GM18873 (cell line): ENCODE results near the gene NUDT2.

Source experiments
- ATAC-seq: cut with Tn5 transposase; IDR thresholded peaks from one replicate; pipeline ENCODE4 v1.9.1; 2021; ENCODE audit warnings: mild to moderate bottlenecking, moderate library complexity, moderate number of reproducible peaks; ENCODE audit not compliant: unreplicated experiment, low FRiP score

The NUDT2 gene

GRCh38 chr9:34382054-34382453, 52.7 kb downstream of the NUDT2 start:
- ATAC-seq, result no peak

GRCh38 chr9:34382879-34383278, 53.5 kb downstream of the NUDT2 start:
- ATAC-seq, result no peak

DNA sequence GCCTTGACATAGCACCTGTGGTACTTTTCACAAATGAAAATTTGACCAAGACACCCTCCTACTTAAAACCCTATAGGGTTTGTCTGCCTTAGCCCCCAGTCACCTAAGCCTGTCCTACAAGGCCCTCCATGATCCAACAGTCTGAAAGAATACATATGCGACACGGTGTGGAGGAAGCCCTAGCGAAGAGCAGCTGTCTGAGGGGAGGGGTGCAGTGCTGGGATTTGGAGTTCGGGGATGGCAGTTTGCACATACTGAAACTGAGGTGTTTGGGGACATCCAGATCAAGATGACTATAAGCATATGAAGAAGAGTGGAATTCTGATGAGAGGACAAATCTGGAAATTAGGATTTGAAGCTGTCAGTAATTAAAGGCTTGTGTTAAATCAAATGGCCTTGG, 54.5 kb downstream of the NUDT2 start:
- no peak for ATAC-seq

- ATAC-seq, result no peak
Measured at GRCh38 chr9:34384368-34385165, 55.2 kb downstream of the NUDT2 start.

- ATAC-seq, result no peak
Measured at GRCh38 chr9:34385561-34386230, 56.3 kb downstream of the NUDT2 start.

DNA sequence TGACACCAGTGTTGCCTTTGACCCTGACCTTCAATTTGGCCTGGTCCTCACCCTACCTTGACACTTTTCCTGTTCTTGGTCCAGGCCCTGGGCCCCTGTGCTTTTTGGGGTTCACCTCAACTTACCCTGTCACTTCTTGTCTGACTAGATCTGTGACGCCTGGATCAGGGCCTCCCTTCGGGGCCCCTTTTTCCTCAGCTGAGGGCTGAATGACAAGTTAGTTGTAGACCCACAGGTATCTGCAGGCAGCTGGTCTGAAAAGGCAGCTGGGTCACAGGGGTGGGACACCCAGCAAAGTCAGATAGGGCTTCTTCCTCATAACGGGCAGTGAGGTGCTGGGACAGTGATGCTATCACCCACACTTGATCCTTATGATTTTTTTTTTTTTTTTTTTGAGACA, 57.3 kb downstream of the NUDT2 start:
- ATAC-seq, result no peak

DNA sequence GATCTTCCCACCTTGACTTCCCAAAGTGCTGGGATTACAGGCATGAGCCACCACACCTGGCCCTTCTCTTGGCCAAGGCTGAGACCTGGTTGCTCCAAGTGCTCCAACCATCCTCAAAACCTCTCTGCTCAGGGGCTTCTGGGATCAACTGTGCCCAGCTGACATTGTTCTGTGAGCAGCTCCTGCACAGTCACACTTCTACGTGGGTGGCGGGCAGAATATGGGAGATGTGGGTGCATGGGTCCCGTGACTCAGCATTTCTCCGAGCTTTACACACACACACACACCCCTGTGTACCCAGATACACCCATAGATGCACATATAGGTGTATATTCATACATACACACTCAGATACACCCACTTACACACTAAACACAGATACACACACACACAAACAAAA, 57.9 kb downstream of the NUDT2 start:
- no peak for ATAC-seq

- ATAC-seq, result no peak
Measured at GRCh38 chr9:34392511-34392910, 63.1 kb downstream of the NUDT2 start.
